GM19463 (cell line): Measurements from ENCODE around the gene GATA1.
"Not testable (repeated sequence)": the region's sequence is repeated elsewhere in the genome, so short reads cannot be mapped to it uniquely, and the experiment has no call there.

ENCODE experiments used
- ATAC-seq: cut with Tn5 transposase; IDR thresholded peaks from one replicate; pipeline ENCODE4 v1.9.1; 2021; ENCODE audit warnings: mild to moderate bottlenecking, moderate library complexity; ENCODE audit not compliant: unreplicated experiment

The GATA1 gene

DNA sequence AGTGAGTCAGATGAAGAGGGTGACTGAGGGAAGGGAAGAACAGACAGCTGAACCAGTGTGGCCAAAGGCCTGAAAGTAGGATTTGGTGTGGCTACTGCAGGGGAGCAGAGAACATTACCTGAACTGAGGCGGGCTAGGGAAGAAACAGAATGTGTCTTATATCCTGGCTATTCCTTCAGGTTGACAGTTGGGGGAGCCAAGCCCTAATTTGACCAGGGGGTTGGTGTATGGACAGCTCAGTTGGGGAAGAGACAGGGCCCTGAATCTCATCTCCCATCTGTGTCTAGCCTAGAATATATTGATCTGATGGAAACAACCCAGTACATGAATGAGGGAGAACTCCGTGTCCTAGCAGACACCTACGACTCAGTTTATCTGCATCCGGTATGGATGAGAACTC, 19.7 kb downstream of the GATA1 start:
- ATAC-seq = no peak

DNA sequence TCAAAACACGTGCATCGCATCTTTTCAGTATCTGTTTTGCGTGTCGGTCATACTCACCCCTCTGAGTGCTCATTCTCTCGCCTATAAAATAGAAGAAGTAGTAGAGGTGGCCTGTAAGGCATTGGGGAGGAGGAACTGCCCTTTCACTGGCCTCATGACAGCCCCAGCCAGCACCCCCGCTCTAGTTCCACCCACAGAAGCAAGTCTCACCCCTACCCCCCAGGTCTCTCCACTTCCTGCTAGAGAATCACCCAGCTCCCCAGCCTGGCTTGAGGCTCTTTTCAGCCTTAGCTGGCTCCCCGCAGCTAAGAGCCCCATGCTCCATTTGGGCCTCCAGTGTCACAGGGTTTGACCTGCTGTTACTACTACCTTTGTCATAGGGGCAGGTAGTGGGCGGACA, 27.3 kb downstream of the GATA1 start:
- ATAC-seq = no peak

DNA sequence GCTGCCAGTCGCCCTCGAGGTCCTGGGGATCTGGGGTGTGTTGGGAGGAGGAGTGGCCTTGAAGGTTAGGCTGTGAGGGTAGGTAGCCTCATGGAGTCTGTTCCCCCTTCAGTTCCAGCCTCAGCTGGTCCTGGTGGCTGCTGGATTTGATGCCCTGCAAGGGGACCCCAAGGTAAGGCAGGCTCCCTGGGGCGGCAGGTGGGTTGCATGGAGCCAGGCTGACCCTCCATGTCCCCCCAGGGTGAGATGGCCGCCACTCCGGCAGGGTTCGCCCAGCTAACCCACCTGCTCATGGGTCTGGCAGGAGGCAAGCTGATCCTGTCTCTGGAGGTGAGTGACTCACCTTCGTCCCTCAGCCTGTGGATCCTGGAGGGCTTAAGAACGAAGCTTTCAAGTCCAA, 28.3 kb downstream of the GATA1 start:
- ATAC-seq = no peak

DNA sequence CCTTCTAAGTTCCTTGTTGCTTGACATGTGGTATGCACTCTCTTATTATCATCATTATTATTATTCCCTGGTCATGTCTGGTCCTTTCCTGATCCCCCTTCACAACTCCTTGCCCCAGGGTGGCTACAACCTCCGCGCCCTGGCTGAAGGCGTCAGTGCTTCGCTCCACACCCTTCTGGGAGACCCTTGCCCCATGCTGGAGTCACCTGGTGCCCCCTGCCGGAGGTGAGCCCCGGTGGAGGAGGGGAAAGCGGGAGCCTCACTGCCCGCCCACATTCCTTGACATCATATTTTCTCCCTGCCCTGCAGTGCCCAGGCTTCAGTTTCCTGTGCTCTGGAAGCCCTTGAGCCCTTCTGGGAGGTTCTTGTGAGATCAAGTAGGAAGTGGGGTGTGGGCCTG, 28.9 kb downstream of the GATA1 start:
- ATAC-seq = no peak

- no peak for ATAC-seq
Measured at GRCh38 chrX:48816014-48816810, 29.8 kb downstream of the GATA1 start.

DNA sequence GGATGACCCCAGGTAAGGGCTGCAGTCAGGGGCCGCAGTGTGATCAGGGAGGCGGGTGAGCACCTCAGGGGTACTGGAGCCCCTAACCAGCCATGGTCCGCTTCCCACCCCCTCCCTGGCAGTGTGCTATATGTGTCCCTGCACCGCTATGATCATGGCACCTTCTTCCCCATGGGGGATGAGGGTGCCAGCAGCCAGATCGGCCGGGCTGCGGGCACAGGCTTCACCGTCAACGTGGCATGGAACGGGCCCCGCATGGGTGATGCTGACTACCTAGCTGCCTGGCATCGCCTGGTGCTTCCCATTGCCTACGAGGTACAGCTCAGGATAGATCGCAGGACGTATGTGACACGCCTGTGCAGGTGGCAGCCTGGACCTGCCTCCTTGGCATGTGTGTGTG, 31.7 kb downstream of the GATA1 start:
- ATAC-seq = no peak

DNA sequence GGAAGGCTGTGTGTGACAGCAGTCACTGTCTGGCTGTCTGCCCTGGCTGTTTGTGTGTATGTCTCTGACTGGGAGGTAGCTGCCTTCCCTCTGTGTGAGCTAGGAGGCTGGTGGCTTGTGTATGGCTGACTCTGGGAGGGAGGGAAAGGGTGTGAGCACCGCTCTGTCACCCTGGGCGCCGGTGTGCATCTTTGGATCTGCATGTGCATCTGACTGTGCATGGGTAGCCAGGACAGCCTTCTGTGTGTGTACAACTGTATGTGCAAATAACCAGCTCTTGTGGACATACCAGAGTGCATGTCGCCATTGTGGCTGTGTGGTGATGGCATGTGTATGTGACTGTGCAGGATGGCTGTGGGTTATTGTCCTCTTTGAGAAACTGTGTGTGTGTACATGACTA, 32.5 kb downstream of the GATA1 start:
- ATAC-seq = no peak

DNA sequence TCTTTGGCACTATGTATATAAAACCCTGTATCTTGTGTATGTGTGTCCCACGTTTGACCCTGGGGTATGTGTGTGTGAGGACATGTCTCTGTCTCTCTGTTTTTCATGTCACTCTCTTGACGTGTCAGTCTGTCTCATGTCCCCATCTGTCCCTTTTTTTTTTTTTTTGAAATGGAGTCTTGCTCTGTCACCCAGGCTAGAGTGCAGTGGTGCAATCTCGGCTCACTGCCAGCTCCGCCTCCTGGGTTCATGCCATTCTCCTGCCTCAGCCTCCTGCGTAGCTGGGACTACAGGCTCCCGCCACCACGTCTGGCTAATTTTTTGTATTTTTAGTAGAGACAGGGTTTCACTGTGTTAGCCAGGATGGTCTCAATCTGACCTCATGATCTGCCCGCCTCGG, 33.0 kb downstream of the GATA1 start:
- not testable (repeated sequence) for ATAC-seq

DNA sequence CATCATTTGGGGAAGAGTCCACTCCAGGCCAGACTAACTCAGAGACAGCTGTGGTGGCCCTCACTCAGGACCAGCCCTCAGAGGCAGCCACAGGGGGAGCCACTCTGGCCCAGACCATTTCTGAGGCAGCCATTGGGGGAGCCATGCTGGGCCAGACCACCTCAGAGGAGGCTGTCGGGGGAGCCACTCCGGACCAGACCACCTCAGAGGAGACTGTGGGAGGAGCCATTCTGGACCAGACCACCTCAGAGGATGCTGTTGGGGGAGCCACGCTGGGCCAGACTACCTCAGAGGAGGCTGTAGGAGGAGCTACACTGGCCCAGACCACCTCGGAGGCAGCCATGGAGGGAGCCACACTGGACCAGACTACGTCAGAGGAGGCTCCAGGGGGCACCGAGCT, 36.7 kb downstream of the GATA1 start:
- no peak for ATAC-seq

GRCh38 chrX:48824066-48824465, 37.7 kb downstream of the GATA1 start:
- no peak for ATAC-seq

DNA sequence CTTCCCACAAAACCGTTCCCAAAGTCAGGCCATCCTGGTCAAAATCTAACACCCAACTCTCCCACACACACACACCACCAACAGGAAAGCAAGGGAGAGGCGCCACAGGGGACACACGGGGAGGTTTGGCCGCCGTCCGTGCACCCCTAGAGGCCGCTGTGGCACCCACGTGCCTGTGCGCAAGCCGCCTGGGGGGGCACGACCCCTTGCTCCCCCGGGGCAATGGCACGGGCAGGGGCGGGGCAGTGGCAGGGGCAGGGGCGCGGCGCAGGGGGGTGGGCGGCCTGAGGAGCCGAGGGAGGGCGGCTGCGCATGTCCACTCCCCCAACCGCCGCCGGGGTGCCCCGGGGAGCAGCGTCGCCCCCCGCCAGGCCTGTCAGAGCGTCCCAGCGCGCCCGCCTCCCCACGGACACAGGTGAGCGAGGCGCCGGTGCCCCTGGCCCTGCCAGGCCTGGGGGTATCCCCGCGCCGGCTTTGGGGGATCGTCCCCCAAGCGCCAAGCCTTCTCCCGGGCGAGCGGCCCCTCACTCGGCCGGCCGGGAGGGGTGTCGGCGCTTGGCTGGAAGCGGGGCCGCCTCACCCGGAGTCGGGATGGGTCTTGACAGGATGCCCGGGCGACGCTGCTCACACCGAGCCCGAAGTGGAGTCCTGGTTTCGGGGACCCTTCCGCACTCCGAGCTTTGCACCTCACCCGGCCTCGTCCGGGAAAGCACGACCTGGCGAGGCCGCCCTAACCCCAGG, 39.9 kb downstream of the GATA1 start, which contains the start of gene ERAS:
Gene ERAS (plus strand): TSS at position 379 of the 741 bp plus-strand sequence. CDS start 2,611 bp downstream, outside the sequence.
- ATAC-seq = no peak

- ATAC-seq = no peak
Measured at GRCh38 chrX:48826876-48827653, 40.7 kb downstream of the GATA1 start.

DNA sequence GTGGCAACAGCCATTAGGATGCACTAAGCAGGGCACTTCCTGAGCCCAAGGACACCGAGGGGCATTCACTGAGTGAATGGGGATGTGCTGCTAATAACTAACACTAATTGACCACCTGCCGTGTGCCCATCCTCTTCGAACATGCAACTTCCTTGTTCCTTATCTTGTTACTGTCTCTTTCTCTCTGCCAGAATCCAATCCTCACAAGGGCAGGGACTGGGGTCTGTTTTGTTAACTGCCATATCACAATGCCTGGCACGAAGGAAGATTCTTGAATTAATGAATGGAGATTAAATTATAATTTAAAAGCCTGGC, 41.2 kb downstream of the GATA1 start:
- no peak for ATAC-seq

GRCh38 chrX:48829016-48829735, 42.8 kb downstream of the GATA1 start:
- no peak for ATAC-seq

GRCh38 chrX:48831136-48831908, 44.9 kb downstream of the GATA1 start:
- no peak for ATAC-seq

DNA sequence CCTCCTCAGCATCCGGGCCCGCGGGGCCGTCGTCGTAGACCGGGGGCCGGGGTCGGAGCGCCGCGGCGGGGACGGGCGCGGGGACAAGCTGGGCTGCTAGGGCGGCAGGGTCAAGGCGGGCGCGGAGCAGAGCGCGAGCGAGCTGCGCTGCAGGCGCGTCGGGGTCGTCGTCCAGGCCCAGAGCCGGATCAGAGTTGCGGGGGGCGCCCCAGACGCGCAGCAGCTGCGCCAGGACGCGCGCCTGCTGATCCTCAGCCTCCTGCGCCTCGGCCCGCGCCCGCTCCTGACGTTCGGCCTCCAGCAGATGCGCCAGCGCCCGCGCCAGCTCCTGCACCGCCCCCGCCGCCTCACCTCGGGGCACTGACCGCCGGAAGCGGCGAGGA, 45.5 kb downstream of the GATA1 start:
- ATAC-seq = no peak

DNA sequence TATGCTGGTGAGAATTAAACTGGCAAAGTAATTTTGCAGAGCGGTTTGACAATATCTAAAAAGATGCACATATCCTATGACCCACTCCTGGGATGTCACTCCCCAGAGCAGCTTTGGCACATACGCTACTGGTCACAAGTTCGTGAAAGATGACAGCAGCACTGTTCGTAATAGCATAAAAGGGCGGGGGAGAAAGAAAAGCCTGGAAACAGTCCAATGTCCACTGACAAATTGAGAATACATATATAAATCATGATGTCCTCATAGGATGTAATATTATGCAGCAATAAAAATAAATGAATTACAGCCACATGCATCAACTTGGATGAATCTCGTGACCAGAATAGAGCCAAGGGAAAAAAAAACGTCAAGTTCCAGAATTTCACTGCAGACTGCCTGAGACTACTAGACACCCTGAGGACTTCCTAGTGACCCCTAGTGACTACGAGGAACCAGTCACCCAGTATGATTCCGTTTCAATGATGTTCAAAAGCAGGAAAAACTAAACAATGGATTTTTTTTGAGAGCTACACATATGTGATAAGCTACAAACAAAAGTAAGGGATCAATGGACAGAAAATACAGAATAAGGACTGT, 47.2 kb downstream of the GATA1 start:
- ATAC-seq = no peak

DNA sequence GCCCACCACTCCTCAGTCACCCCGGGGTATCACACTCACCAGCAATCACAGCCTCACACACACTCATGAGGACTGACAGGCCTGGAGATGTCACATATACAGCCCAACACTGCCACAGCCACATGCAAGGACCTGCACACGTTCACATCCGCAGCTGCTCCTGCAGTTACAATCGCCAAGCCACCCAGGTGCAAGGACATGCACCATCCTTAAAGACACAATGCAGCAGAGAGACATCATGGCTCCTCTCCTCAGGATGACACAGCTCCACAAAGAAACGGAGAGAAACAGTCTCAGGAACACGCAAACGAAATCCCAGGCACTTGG, 48.0 kb downstream of the GATA1 start:
- no peak for ATAC-seq

GRCh38 chrX:48835524-48836329, 49.3 kb downstream of the GATA1 start, which contains the start of gene PCSK1N:
Gene PCSK1N, minus strand, starts transcription at chrX:48835610. Its CDS starts 78 bp downstream, at chrX:48835532.
- no peak for ATAC-seq
